H1 (cell line): ENCODE results near the gene SECTM1. TPM values are rescaled to one million over a fixed set of nuclear protein-coding genes. Genes with fewer than 3 reads are reported as not detected.

ENCODE experiments used
- CTCF ChIA-PET: fragments of 300-600 bp; sonication (Branson Sonifier 250); formaldehyde crosslinking; loops from one replicate; lab custom pipeline; 2021; ENCODE audit not compliant: partially characterized antibody; lab: Charles Lee
- POLR2A ChIA-PET: fragments of 300-600 bp; sonication (Branson Sonifier 250); formaldehyde crosslinking; loops from one replicate; lab custom pipeline; 2021; ENCODE audit warnings: inconsistent platforms; ENCODE audit not compliant: partially characterized antibody; lab: Charles Lee
- DNase-seq, 2 experiments: peaks; one replicate each; pipeline versions ENCODE4 v3.0.0 to v3.0.0-alpha.2; 2010 to 2022; ENCODE audit warnings: low spot score in 2 of 2, low read depth in 1 of 2, mixed read lengths in 1 of 2
- FAIRE-seq: peaks from 2 replicates; lab custom pipeline; 2011; peaks lifted over from hg19 to GRCh38; lab: Jason Lieb, UNC
- H2AFZ ChIP-seq: 2 replicates; pipeline ENCODE4 v1.8.1; 2012; ENCODE audit warnings: low read length, inconsistent platforms
- H2AK5ac ChIP-seq: 2 replicates; pipeline ENCODE4 v1.6.1; 2013; ENCODE audit warnings: low read depth, low read length
- H2BK120ac ChIP-seq: replicated peaks from 2 replicates; pipeline ENCODE3; 2013; ENCODE audit warnings: low read depth, low read length, inconsistent platforms
- H2BK12ac ChIP-seq: 2 replicates; pipeline ENCODE4 v1.6.1; 2013; ENCODE audit warnings: low read depth, low read length
- H2BK15ac ChIP-seq: 2 replicates; pipeline ENCODE4 v1.6.1; 2013; ENCODE audit warnings: low read length
- H2BK20ac ChIP-seq: 2 replicates; pipeline ENCODE4 v1.6.1; 2013; ENCODE audit warnings: low read length
- H2BK5ac ChIP-seq: 2 replicates; pipeline ENCODE4 v1.6.1; 2013; ENCODE audit warnings: low read depth, low read length
- H3K14ac ChIP-seq: 2 replicates; pipeline ENCODE4 v1.6.1; 2013; ENCODE audit warnings: inconsistent platforms; ENCODE audit not compliant: insufficient read length
- H3K18ac ChIP-seq: 2 replicates; pipeline ENCODE4 v1.6.1; 2013; ENCODE audit warnings: low read length; ENCODE audit errors: extremely low read depth
- H3K23ac ChIP-seq: 2 replicates; pipeline ENCODE4 v1.6.1; 2013; ENCODE audit warnings: inconsistent platforms; ENCODE audit not compliant: insufficient read length
- H3K23me2 ChIP-seq: 2 replicates; pipeline ENCODE4 v1.6.1; 2013; ENCODE audit warnings: low read depth, low read length
- H3K27ac ChIP-seq: 2 replicates; pipeline ENCODE4 v1.6.1; 2011; ENCODE audit warnings: low read depth, low read length, inconsistent platforms
- H3K27me3 ChIP-seq, 4 experiments: replicated peaks in 1 of 4; 1 replicate in 1 of 4; 2 replicates in 3 of 4; pipeline versions ENCODE4 v1.6.1 to v1.8.1; 2011 to 2013; ENCODE audit warnings: low read length in 3 of 4, mild to moderate bottlenecking in 3 of 4, inconsistent platforms in 2 of 4, mixed read lengths in 2 of 4, moderate library complexity in 1 of 4; ENCODE audit not compliant: control insufficient read depth in 3 of 4, insufficient read depth in 3 of 4; ENCODE audit errors: extremely low read depth in 1 of 4
- H3K36me3 ChIP-seq, 4 experiments: 2 replicates each; pipeline versions ENCODE4 v1.6.1 to v1.8.1; 2011 to 2013; ENCODE audit warnings: mild to moderate bottlenecking in 4 of 4, low read length in 3 of 4, moderate library complexity in 2 of 4, control low read depth in 1 of 4, inconsistent platforms in 1 of 4; ENCODE audit not compliant: insufficient read depth in 4 of 4, control insufficient read depth in 2 of 4
- H3K4ac ChIP-seq: replicated peaks from 2 replicates; pipeline ENCODE3; 2013; ENCODE audit warnings: low read length, low read depth, mixed read lengths, inconsistent platforms; ENCODE audit not compliant: insufficient read length
- H3K4me1 ChIP-seq, 4 experiments: replicated peaks in 1 of 4; 1 replicate in 1 of 4; 2 replicates in 3 of 4; pipeline versions ENCODE4 v1.6.1 to v1.8.1; 2011 to 2013; ENCODE audit warnings: low read length in 3 of 4, inconsistent platforms in 2 of 4, mixed read lengths in 1 of 4; ENCODE audit not compliant: insufficient read depth in 4 of 4, control insufficient read depth in 3 of 4
- H3K4me2 ChIP-seq, 2 experiments: 2 replicates each; pipeline versions ENCODE4 v1.6.1 to v1.8.1; 2011 to 2013; ENCODE audit warnings: low read depth in 2 of 2, low read length in 2 of 2, control low read depth in 1 of 2, inconsistent platforms in 1 of 2, mild to moderate bottlenecking in 1 of 2; ENCODE audit not compliant: insufficient read depth in 1 of 2
- H3K4me3 ChIP-seq, 4 experiments: fragments of 200-600, 300-600 bp in 1 of 4; sonication (generic), shearing (Covaris generic), sonication (Bioruptor Twin) in 1 of 4; 2 replicates each; pipeline versions ENCODE4 v1.5.1 to v1.8.1; 2011 to 2016; ENCODE audit warnings: low read length in 4 of 4, low read depth in 3 of 4, control low read depth in 2 of 4, inconsistent platforms in 2 of 4, mild to moderate bottlenecking in 2 of 4, mixed read lengths in 1 of 4, moderate library complexity in 1 of 4; ENCODE audit not compliant: insufficient read depth in 2 of 4; ENCODE audit errors: extremely low read depth in 1 of 4
- H3K56ac ChIP-seq: replicated peaks from 2 replicates; pipeline ENCODE3; 2013; ENCODE audit warnings: low read depth, mild to moderate bottlenecking, mixed read lengths, low read length, inconsistent platforms; ENCODE audit not compliant: insufficient read length
- H3K79me1 ChIP-seq: 2 replicates; pipeline ENCODE4 v1.6.1; 2013; ENCODE audit warnings: low read depth, low read length, control low read depth
- H3K79me2 ChIP-seq, 2 experiments: 2 replicates each; pipeline versions ENCODE4 v1.6.1 to v1.8.1; 2012 to 2013; ENCODE audit warnings: low read length in 2 of 2, mild to moderate bottlenecking in 2 of 2, inconsistent platforms in 1 of 2; ENCODE audit not compliant: insufficient read depth in 2 of 2, control insufficient read depth in 1 of 2
- H3K9ac ChIP-seq, 4 experiments: replicated peaks in 1 of 4; 1 replicate in 1 of 4; 2 replicates in 3 of 4; pipeline versions ENCODE4 v1.6.1 to v1.8.1; 2011 to 2013; ENCODE audit warnings: low read depth in 3 of 4, low read length in 3 of 4, control low read depth in 2 of 4, mild to moderate bottlenecking in 2 of 4, moderate library complexity in 2 of 4, inconsistent platforms in 1 of 4; ENCODE audit errors: extremely low read depth in 1 of 4
- H3K9me3 ChIP-seq, 2 experiments: 2 replicates each; pipeline versions ENCODE4 v1.6.1 to v1.8.1; 2012 to 2013; ENCODE audit warnings: mild to moderate bottlenecking in 2 of 2, moderate library complexity in 2 of 2, control low read depth in 1 of 2, inconsistent platforms in 1 of 2, low read depth in 1 of 2, low read length in 1 of 2, mixed read lengths in 1 of 2; ENCODE audit not compliant: insufficient read depth in 2 of 2
- H4K20me1 ChIP-seq, 2 experiments: replicated peaks in 1 of 2; 2 replicates each; pipeline versions ENCODE3 to v1.8.1; 2011 to 2013; ENCODE audit warnings: inconsistent platforms in 2 of 2, low read length in 2 of 2, mild to moderate bottlenecking in 1 of 2; ENCODE audit not compliant: insufficient read depth in 2 of 2, control insufficient read depth in 1 of 2
- H4K5ac ChIP-seq: 2 replicates; pipeline ENCODE4 v1.6.1; 2013; ENCODE audit warnings: low read length, low read depth, mixed read lengths, inconsistent platforms; ENCODE audit not compliant: insufficient read length
- H4K8ac ChIP-seq: 2 replicates; pipeline ENCODE4 v1.8.0; 2013; ENCODE audit warnings: mild to moderate bottlenecking, moderate library complexity, low read length, inconsistent platforms; ENCODE audit not compliant: insufficient read depth; ENCODE audit errors: extremely low read depth
- H4K91ac ChIP-seq: replicated peaks from 2 replicates; pipeline ENCODE3; 2013; ENCODE audit warnings: low read length, mixed read lengths, inconsistent platforms; ENCODE audit not compliant: insufficient read length
- RFX5 ChIP-seq: IDR thresholded peaks from 2 replicates; pipeline ENCODE4 v1.6.1; 2011; ENCODE audit warnings: low read depth, low read length, improper control_type of control experiment, borderline replicate concordance
- SUZ12 ChIP-seq: fragments of 200-600 bp; sonication (generic); IDR thresholded peaks from 2 replicates; pipeline ENCODE4 v1.6.1; 2012; ENCODE audit warnings: mild to moderate bottlenecking, inconsistent platforms, low read length, moderate library complexity, mixed read lengths
- WGBS, 2 experiments: shearing (Covaris generic) in 1 of 2; methylation state at CpG; one replicate each; pipeline versions ENCODE4 v1.1.6 to v1.1.7; 2013 to 2015; ENCODE audit warnings: low lambda C conversion rate in 2 of 2, mixed read lengths in 2 of 2, inconsistent platforms in 1 of 2, low coverage in 1 of 2, missing lambda C conversion rate in 1 of 2; ENCODE audit not compliant: insufficient replicate concordance in 2 of 2, insufficient coverage in 1 of 2, insufficient read length in 1 of 2; ENCODE audit errors: extremely low coverage in 1 of 2, missing lambda C conversion rate in 1 of 2; 5-methylcytosine and 5-hydroxymethylcytosine counted together
- polyA plus RNA-seq, 7 experiments: library from polyadenylated mRNA; depleted of rRNA in 3 of 7; stranded (reverse) in 5 of 7; unstranded in 2 of 7; fragments of >200 nt in 5 of 7; fragments of 200-250 nt in 2 of 7; gene quantifications; 1 replicate in 5 of 7; 2 replicates in 1 of 7; 4 replicates in 1 of 7; pipeline versions ENCODE4 v1.2.1 to v1.2.3, GENCODE V29; 2011 to 2013; ENCODE audit warnings: missing spikeins in 2 of 7, mixed read lengths in 2 of 7
- total RNA-seq: library from RNA; stranded (reverse); fragmentation: NEBNext Ultra II Directional; extraction: Animal tissue kit (Norgen Biotek cat#: 25700); gene quantifications from 2 replicates; pipeline ENCODE4 v1.2.1, GENCODE V29; 2021

SECTM1 gene
- total and polyA plus RNA-seq, 2 of the 8 experiments (the other 6 are each of a cell fraction or from before 2014, with no cell fraction given), result 0.20 to 0.65 TPM

DNA sequence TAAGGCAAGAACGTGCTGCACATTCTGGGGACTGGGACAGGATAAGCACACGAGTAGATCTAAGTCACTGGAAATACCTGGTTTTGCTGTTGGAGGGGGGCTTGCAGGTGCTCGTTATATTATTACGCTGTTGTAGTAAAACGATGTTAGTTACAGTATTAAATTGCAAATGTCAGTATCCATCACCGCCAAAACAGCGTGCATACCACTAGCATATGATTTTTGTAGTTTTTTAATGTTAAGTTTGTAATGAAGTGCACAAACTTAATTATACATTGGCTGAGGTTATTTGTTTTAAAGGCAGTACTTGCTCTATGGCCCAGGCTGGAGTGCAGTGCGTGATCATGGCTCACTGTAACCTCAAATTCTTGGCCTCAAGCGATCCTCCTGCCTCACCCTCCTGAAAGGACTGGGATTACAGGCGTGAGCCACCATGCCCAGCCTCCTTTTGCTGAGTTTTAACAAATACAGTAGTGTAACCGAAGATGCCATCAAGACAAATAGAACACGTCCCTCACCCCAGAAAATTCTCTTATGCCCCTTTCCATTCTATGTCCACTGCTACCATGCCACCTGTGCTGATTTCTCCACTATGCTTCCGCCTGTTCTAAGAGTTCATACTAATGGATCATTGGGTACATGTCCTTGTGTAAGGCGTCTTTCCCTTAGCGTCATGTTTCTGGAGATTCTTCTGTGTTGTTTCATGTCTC is 39.3 kb downstream of the SECTM1 start:
- Histone ChIP-seq H2BK120ac (no peak overlapping the region), H3K23me2 (no peaks in the 10 kb centered on the region; the same call in 1 of the 2 replicates), H3K14ac (no peak overlapping the region), H2AK5ac (no peak overlapping the region), H3K23ac (no peak overlapping the region), H2BK12ac (no peak overlapping the region), H3K79me1 (no peaks in the 10 kb centered on the region), H3K36me3 (no peaks in the 10 kb centered on the region), H4K91ac (no peak overlapping the region), H3K56ac (no peak overlapping the region), H3K4me3 (peak overlapping the region; percentile 27 to 74 (median 61); a peak in 7 of 8 replicates), H4K5ac (no peak overlapping the region), H3K18ac (no peak overlapping the region), H2BK15ac (no peak overlapping the region), H3K27me3 (peaks cover 0 to 7% (median 4%) of the 10 kb centered on the region in 4 experiments; a peak in 3 of 7 replicates), H3K27ac (no peak overlapping the region), H2BK20ac (no peak overlapping the region), H3K9ac (peak overlapping the region in 1 of 4 experiments; percentile 65; a peak in 1 of 7 replicates), H2AFZ (no peak overlapping the region), H3K9me3 (no peaks in the 10 kb centered on the region), H4K8ac (no peak overlapping the region), H4K20me1 (peaks cover 0 to 2% of the 10 kb centered on the region in 2 experiments), H3K79me2 (no peaks in the 10 kb centered on the region; a peak in 1 of 4 replicates), H3K4me1 (peaks cover 0 to 20% (median 5%) of the 10 kb centered on the region in 4 experiments; a peak in 5 of 7 replicates), H2BK5ac (no peak overlapping the region), H3K4ac (no peak overlapping the region), H3K4me2 (peak overlapping the region; percentile 83 to 95)
- POLR2A ChIA-PET, result interaction anchor here (0.6 to 3.5 kb wide), 5 partner anchors 9 to 55 kb away, joined by 3 to 41 read pairs (median 4); partner anchors contain the start of gene CSNK1D
- TF ChIP-seq SUZ12, result 0 out of 2 replicates have a peak, but pooled peaks have one; percentile 14
- TF ChIP-seq RFX5, result no peak
- DNase-seq, result no peak
- FAIRE-seq, result no peak
- 78% methylated on average over 15 of the region's 15 CpGs; no CpG with 5 or more reads in 1 of the 2 experiments for WGBS, 2 experiments
- CTCF ChIA-PET, result no interaction called here
